Kidney epithelial cell (primary cell): ENCODE results near the gene PPP1R14B. TPM values are rescaled to one million over a fixed set of nuclear protein-coding genes. Genes with fewer than 3 reads are reported as not detected.

ENCODE experiments used
- DNase-seq: peaks from one replicate; pipeline ENCODE4 v3.0.0-alpha.2; 2010; ENCODE audit warnings: low read depth
- H3K27me3 ChIP-seq: 2 replicates; pipeline ENCODE4 v1.6.0; 2011; ENCODE audit warnings: low read length; ENCODE audit not compliant: control insufficient read depth, insufficient read depth
- H3K36me3 ChIP-seq: 2 replicates; pipeline ENCODE4 v1.5.1; 2011; ENCODE audit warnings: low read length; ENCODE audit not compliant: control insufficient read depth, insufficient read depth
- H3K4me3 ChIP-seq: 2 replicates; pipeline ENCODE4 v1.5.1; 2011; ENCODE audit warnings: low read depth, mild to moderate bottlenecking, control low read depth, low read length
- CTCF ChIP-seq: IDR thresholded peaks from 2 replicates; pipeline ENCODE4 v1.5.1; 2011; ENCODE audit warnings: mild to moderate bottlenecking, moderate library complexity, low read length, control low read depth, inconsistent platforms; ENCODE audit not compliant: insufficient read depth, poor library complexity, severe bottlenecking
- total RNA-seq: library from RNA; depleted of rRNA; stranded (reverse); fragments of >200 nt; gene quantifications from 2 replicates; pipeline ENCODE4 v1.2.3, GENCODE V29; 2015

The PPP1R14B gene
- total RNA-seq, 1 donor from 2014 or later = 599 TPM

- TF ChIP-seq CTCF = no peak
- DNase-seq = no peak
- peaks cover 3% of the 10 kb centered on the region for H3K36me3 ChIP-seq
- no peak overlapping the region for H3K4me3 ChIP-seq
- no peaks in the 10 kb centered on the region for H3K27me3 ChIP-seq
Measured at GRCh38 chr11:64266339-64266738, 19.6 kb upstream of the PPP1R14B start.

GRCh38 chr11:64265176-64266160, 18.7 kb upstream of the PPP1R14B start:
- peaks cover 3% of the 10 kb centered on the region for H3K36me3 ChIP-seq

GRCh38 chr11:64264371-64264852, 17.7 kb upstream of the PPP1R14B start:
- H3K4me3 ChIP-seq = no peak overlapping the region
- no peak for TF ChIP-seq CTCF
- DNase-seq = no peak
- no peaks in the 10 kb centered on the region for H3K27me3 ChIP-seq
- H3K36me3 ChIP-seq = peaks cover 3% of the 10 kb centered on the region

More at GRCh38 chr11:64265176-64266160, 18.7 kb upstream of the PPP1R14B start:
- no peaks in the 10 kb centered on the region for H3K27me3 ChIP-seq
- no peak overlapping the region for H3K4me3 ChIP-seq
- no peak for TF ChIP-seq CTCF
- DNase-seq = no peak

GRCh38 chr11:64263947-64264317, 17.2 kb upstream of the PPP1R14B start:
- Histone ChIP-seq H3K27me3 (no peaks in the 10 kb centered on the region), H3K4me3 (no peak overlapping the region), H3K36me3 (peaks cover 3% of the 10 kb centered on the region)
- TF ChIP-seq CTCF = no peak
- DNase-seq = no peak

GRCh38 chr11:64263021-64263946, 16.5 kb upstream of the PPP1R14B start:
- no peak for TF ChIP-seq CTCF
- H3K36me3 ChIP-seq = peaks cover 3% of the 10 kb centered on the region
- no peak for DNase-seq
- H3K4me3 ChIP-seq = no peak overlapping the region
- no peaks in the 10 kb centered on the region for H3K27me3 ChIP-seq
